ENCODE data around the gene PNLIP.

PNLIP gene

DNA sequence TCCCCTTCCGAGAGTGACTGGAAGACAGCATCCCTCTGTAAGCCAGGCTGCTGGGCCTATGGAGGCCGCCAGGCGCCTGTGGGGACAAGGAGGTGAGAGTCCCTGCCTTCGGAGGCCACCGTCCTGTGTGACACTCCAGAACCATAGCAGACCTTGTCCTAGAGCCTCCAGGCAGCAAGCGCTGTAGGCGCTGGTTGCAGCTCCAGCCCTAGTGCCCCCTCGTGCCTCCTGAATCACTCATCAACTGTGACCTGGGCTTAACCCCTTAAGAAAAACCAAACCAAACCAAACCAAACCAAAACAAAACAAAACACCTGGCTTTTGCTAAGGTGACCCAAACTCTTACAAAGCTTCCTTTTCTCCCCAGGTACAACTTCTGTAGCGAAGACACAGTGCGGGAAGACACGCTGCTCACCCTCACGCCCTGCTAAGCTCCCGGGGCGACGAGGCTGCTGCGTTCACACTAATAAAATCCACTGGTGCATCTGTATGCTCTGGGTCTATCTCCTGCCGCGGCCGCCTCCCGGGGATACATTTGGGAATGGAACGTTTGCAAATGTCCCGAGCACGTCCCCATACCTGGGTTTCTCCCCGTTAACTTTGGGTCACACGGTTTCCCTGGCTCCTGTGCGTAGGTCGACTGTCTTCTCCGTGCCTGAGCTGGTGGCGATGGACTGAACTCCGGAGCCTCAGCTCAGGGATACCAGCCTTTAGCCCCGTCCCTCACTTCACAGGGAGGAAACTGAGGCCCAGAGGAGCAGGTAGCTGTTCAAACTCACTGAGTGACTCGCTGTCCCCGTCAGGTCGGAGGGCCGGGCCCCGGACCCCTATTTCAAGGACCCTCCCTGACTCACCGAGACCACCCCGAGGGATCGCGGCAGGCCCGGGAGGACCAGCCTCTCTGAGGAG, 63.2 kb downstream of the PNLIP start:
- Histone ChIP-seq H2AK5ac (ENCODE audit: low read length) (no peak overlapping the region), H2BK5ac (ENCODE audit: low read depth, low read length, poor library complexity) (no peak overlapping the region), H3K79me2 (ENCODE audit: control insufficient read depth, insufficient read depth, low read length, poor library complexity) (no peaks in the 10 kb centered on the region), H4K91ac (ENCODE audit: low read depth, low read length) (no peak overlapping the region), H2BK120ac (ENCODE audit: insufficient read depth, low read length, poor library complexity) (no peak overlapping the region), H2BK12ac (ENCODE audit: low read length) (no peak overlapping the region), H3K36me3 (ENCODE audit: control insufficient read depth in 1 of 2, insufficient read depth in 2 of 2, low read length in 2 of 2) (no peaks in the 10 kb centered on the region), H3K23ac (ENCODE audit: low read length) (no peak overlapping the region), H4K8ac (ENCODE audit: low read depth, low read length) (no peak overlapping the region), H3K9ac (ENCODE audit: low read length) (no peak overlapping the region), H3K18ac (ENCODE audit: low read length) (no peak overlapping the region), H3K14ac (ENCODE audit: low read length) (no peak overlapping the region), H3K4me3 (ENCODE audit: low read depth, low read length) (no peak overlapping the region), H3K27me3 (ENCODE audit: insufficient read depth, low read length) (no peaks in the 10 kb centered on the region), H3K4me1 (ENCODE audit: control insufficient read depth in 1 of 2, insufficient read depth in 2 of 2, low read length in 2 of 2) (no peaks in the 10 kb centered on the region), H4K12ac (ENCODE audit: low read depth, low read length) (no peak overlapping the region), H3K79me1 (ENCODE audit: low read length) (no peaks in the 10 kb centered on the region), H3K27ac (ENCODE audit: low read depth, low read length) (no peak overlapping the region), H2AFZ (ENCODE audit: insufficient read depth, low read length, poor library complexity) (peak overlapping the region; percentile 30), H3K4ac (ENCODE audit: low read depth, low read length) (no peak overlapping the region), H3K4me2 (ENCODE audit: low read length) (peak overlapping the region; percentile 35), H3K9me3 (ENCODE audit: insufficient read depth, low read depth, low read length) (peaks cover 6% of the 10 kb centered on the region)
- DNase-seq = peak in 1 of 2 donors; percentile 1
- WGBS (ENCODE audit: extremely low coverage, insufficient coverage, insufficient read length) = no CpG with 5 or more reads among the region's 41 CpGs

DNA sequence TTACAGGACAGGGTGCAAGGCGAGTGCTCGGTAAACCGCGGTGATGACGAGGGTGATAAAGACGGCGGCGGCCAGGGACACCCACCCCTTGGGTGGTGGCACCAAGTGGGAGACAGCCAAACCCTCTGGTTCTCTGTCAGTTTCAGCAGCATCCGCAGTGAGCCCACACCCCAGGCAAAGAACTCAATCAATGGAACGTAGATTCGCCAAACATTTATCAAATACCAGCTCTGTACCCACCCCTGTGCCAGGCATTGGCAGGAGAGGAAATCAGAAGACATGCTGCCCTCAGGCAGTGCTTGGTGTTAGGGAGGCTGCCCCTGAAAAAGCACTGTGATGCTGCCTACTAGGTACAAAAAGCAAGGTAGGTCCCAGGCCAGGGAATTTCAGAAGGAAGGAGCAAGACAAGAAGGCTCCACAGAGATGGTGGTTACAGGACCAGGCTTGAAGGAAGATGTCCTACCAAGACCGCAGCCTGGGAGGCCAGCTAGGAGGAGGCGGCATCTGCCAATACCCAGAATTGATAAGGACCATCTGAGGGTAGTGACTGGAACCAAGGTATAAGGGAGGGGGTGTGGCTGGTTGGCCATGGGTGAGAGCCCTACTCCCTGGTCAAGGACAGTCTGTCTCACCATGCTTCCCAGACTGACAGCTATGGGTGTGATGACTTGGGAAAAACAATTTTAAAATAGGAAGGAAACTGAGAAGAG, 64.9 kb downstream of the PNLIP start:
- Histone ChIP-seq H3K79me2 (ENCODE audit: control insufficient read depth, insufficient read depth, low read length, poor library complexity) (no peaks in the 10 kb centered on the region), H2BK12ac (ENCODE audit: low read length) (no peak overlapping the region), H2AK5ac (ENCODE audit: low read length) (no peak overlapping the region), H3K4me3 (ENCODE audit: low read depth, low read length) (no peak overlapping the region), H4K91ac (ENCODE audit: low read depth, low read length) (no peak overlapping the region), H3K18ac (ENCODE audit: low read length) (no peak overlapping the region), H4K12ac (ENCODE audit: low read depth, low read length) (no peak overlapping the region), H3K4me2 (ENCODE audit: low read length) (no peak overlapping the region), H3K23ac (ENCODE audit: low read length) (no peak overlapping the region), H3K36me3 (ENCODE audit: control insufficient read depth in 1 of 2, insufficient read depth in 2 of 2, low read length in 2 of 2) (no peaks in the 10 kb centered on the region), H3K9me3 (ENCODE audit: insufficient read depth, low read depth, low read length) (peaks cover 6% of the 10 kb centered on the region), H3K9ac (ENCODE audit: low read length) (no peak overlapping the region), H3K4me1 (ENCODE audit: control insufficient read depth in 1 of 2, insufficient read depth in 2 of 2, low read length in 2 of 2) (no peaks in the 10 kb centered on the region), H4K8ac (ENCODE audit: low read depth, low read length) (no peak overlapping the region), H2BK5ac (ENCODE audit: low read depth, low read length, poor library complexity) (no peak overlapping the region), H3K4ac (ENCODE audit: low read depth, low read length) (no peak overlapping the region), H3K79me1 (ENCODE audit: low read length) (no peaks in the 10 kb centered on the region), H3K27ac (ENCODE audit: low read depth, low read length) (no peak overlapping the region), H2AFZ (ENCODE audit: insufficient read depth, low read length, poor library complexity) (no peak overlapping the region), H3K27me3 (ENCODE audit: insufficient read depth, low read length) (no peaks in the 10 kb centered on the region), H2BK120ac (ENCODE audit: insufficient read depth, low read length, poor library complexity) (no peak overlapping the region), H3K14ac (ENCODE audit: low read length) (no peak overlapping the region)
- no CpG with 5 or more reads among the region's 13 CpGs for WGBS (ENCODE audit: extremely low coverage, insufficient coverage, insufficient read length)
- DNase-seq = no peak

GRCh38 chr10:116611153-116611545, 65.4 kb downstream of the PNLIP start:
- no peak overlapping the region for H3K18ac ChIP-seq (ENCODE audit: low read length)
- no peaks in the 10 kb centered on the region for H3K36me3 ChIP-seq (ENCODE audit: control insufficient read depth in 1 of 2, insufficient read depth in 2 of 2, low read length in 2 of 2)
- H2BK5ac ChIP-seq (ENCODE audit: low read depth, low read length, poor library complexity) = no peak overlapping the region
- no peak overlapping the region for H3K14ac ChIP-seq (ENCODE audit: low read length)
- H3K4me3 ChIP-seq (ENCODE audit: low read depth, low read length) = no peak overlapping the region
- no peak overlapping the region for H3K9ac ChIP-seq (ENCODE audit: low read length)
- no peak for DNase-seq
- H4K8ac ChIP-seq (ENCODE audit: low read depth, low read length) = no peak overlapping the region
- H3K79me2 ChIP-seq (ENCODE audit: control insufficient read depth, insufficient read depth, low read length, poor library complexity) = no peaks in the 10 kb centered on the region
- no CpG with 5 or more reads among the region's 3 CpGs for WGBS (ENCODE audit: extremely low coverage, insufficient coverage, insufficient read length)
- H3K4me2 ChIP-seq (ENCODE audit: low read length) = no peak overlapping the region
- no peaks in the 10 kb centered on the region for H3K4me1 ChIP-seq (ENCODE audit: control insufficient read depth in 1 of 2, insufficient read depth in 2 of 2, low read length in 2 of 2)
- no peaks in the 10 kb centered on the region for H3K27me3 ChIP-seq (ENCODE audit: insufficient read depth, low read length)
- H2BK120ac ChIP-seq (ENCODE audit: insufficient read depth, low read length, poor library complexity) = no peak overlapping the region
- H3K4ac ChIP-seq (ENCODE audit: low read depth, low read length) = no peak overlapping the region
- no peak overlapping the region for H2BK12ac ChIP-seq (ENCODE audit: low read length)
- peaks cover 6% of the 10 kb centered on the region for H3K9me3 ChIP-seq (ENCODE audit: insufficient read depth, low read depth, low read length)
- no peak overlapping the region for H4K91ac ChIP-seq (ENCODE audit: low read depth, low read length)
- no peak overlapping the region for H3K23ac ChIP-seq (ENCODE audit: low read length)
- no peak overlapping the region for H3K27ac ChIP-seq (ENCODE audit: low read depth, low read length)
- H3K79me1 ChIP-seq (ENCODE audit: low read length) = no peaks in the 10 kb centered on the region
- no peak overlapping the region for H2AK5ac ChIP-seq (ENCODE audit: low read length)
- H2AFZ ChIP-seq (ENCODE audit: insufficient read depth, low read length, poor library complexity) = no peak overlapping the region
- no peak overlapping the region for H4K12ac ChIP-seq (ENCODE audit: low read depth, low read length)

GRCh38 chr10:116612107-116612769, 66.5 kb downstream of the PNLIP start:
- no peak for DNase-seq
- H3K27ac ChIP-seq (ENCODE audit: low read depth, low read length) = no peak overlapping the region
- no peak overlapping the region for H2BK12ac ChIP-seq (ENCODE audit: low read length)
- H3K18ac ChIP-seq (ENCODE audit: low read length) = no peak overlapping the region
- H2BK120ac ChIP-seq (ENCODE audit: insufficient read depth, low read length, poor library complexity) = no peak overlapping the region
- H3K4me2 ChIP-seq (ENCODE audit: low read length) = no peak overlapping the region
- no peaks in the 10 kb centered on the region for H3K79me1 ChIP-seq (ENCODE audit: low read length)
- no peak overlapping the region for H3K4me3 ChIP-seq (ENCODE audit: low read depth, low read length)
- H3K9me3 ChIP-seq (ENCODE audit: insufficient read depth, low read depth, low read length) = peaks cover 6% of the 10 kb centered on the region
- H3K4me1 ChIP-seq (ENCODE audit: control insufficient read depth in 1 of 2, insufficient read depth in 2 of 2, low read length in 2 of 2) = no peaks in the 10 kb centered on the region
- H4K12ac ChIP-seq (ENCODE audit: low read depth, low read length) = no peak overlapping the region
- H3K27me3 ChIP-seq (ENCODE audit: insufficient read depth, low read length) = no peaks in the 10 kb centered on the region
- no peak overlapping the region for H2BK5ac ChIP-seq (ENCODE audit: low read depth, low read length, poor library complexity)
- H3K9ac ChIP-seq (ENCODE audit: low read length) = no peak overlapping the region
- no peak overlapping the region for H4K91ac ChIP-seq (ENCODE audit: low read depth, low read length)
- H3K79me2 ChIP-seq (ENCODE audit: control insufficient read depth, insufficient read depth, low read length, poor library complexity) = no peaks in the 10 kb centered on the region
- no peak overlapping the region for H3K14ac ChIP-seq (ENCODE audit: low read length)
- no CpG with 5 or more reads among the region's 8 CpGs for WGBS (ENCODE audit: extremely low coverage, insufficient coverage, insufficient read length)
- no peaks in the 10 kb centered on the region for H3K36me3 ChIP-seq (ENCODE audit: control insufficient read depth in 1 of 2, insufficient read depth in 2 of 2, low read length in 2 of 2)
- no peak overlapping the region for H2AK5ac ChIP-seq (ENCODE audit: low read length)
- H3K4ac ChIP-seq (ENCODE audit: low read depth, low read length) = no peak overlapping the region
- no peak overlapping the region for H3K23ac ChIP-seq (ENCODE audit: low read length)
- H2AFZ ChIP-seq (ENCODE audit: insufficient read depth, low read length, poor library complexity) = no peak overlapping the region
- H4K8ac ChIP-seq (ENCODE audit: low read depth, low read length) = no peak overlapping the region

Measured in trophoblast cell (in vitro differentiated cells and primary cell).